Brain microvascular endothelial cell (primary cell): Measurements from ENCODE around the gene LRFN2.

ENCODE experiments used
- DNase-seq: peaks from one replicate; pipeline ENCODE4 v3.0.0-alpha.2; 2020
- H3K27ac ChIP-seq: fragments of 250-450 bp; sonication (Bioruptor Pico); 2 replicates; pipeline ENCODE4 v1.5.1; 2020; ENCODE audit warnings: mild to moderate bottlenecking, moderate library complexity
- H3K27me3 ChIP-seq: fragments of 250-450 bp; sonication (Bioruptor Pico); replicated peaks from 2 replicates; pipeline ENCODE4 v1.5.1; 2020; ENCODE audit warnings: mild to moderate bottlenecking
- H3K36me3 ChIP-seq: fragments of 250-450 bp; sonication (Bioruptor Pico); replicated peaks from 2 replicates; pipeline ENCODE4 v1.5.1; 2020; ENCODE audit warnings: mild to moderate bottlenecking
- H3K4me3 ChIP-seq: 2 replicates; pipeline ENCODE4 v1.5.1; 2011; ENCODE audit warnings: low read depth, mild to moderate bottlenecking, control low read depth, low read length, moderate library complexity
- in situ Hi-C: cut with HindIII; loops from 2 replicates; pipeline ENCODE4 v1.10.0; 2017; ENCODE audit warnings: low sequenced_read_pairs, low pct_ligation_motif_present
- TF ChIP-seq, protein P1 (sequence below): IDR thresholded peaks from 2 replicates; pipeline ENCODE4 v1.5.1; 2011; ENCODE audit warnings: low read depth, mild to moderate bottlenecking, moderate library complexity, low read length, control low read depth, inconsistent platforms; ENCODE audit errors: missing control alignments

Gene LRFN2

GRCh38 chr6:40438246-40438887 is 148.8 kb downstream of the LRFN2 start:
- TF ChIP-seq, protein P1, sequence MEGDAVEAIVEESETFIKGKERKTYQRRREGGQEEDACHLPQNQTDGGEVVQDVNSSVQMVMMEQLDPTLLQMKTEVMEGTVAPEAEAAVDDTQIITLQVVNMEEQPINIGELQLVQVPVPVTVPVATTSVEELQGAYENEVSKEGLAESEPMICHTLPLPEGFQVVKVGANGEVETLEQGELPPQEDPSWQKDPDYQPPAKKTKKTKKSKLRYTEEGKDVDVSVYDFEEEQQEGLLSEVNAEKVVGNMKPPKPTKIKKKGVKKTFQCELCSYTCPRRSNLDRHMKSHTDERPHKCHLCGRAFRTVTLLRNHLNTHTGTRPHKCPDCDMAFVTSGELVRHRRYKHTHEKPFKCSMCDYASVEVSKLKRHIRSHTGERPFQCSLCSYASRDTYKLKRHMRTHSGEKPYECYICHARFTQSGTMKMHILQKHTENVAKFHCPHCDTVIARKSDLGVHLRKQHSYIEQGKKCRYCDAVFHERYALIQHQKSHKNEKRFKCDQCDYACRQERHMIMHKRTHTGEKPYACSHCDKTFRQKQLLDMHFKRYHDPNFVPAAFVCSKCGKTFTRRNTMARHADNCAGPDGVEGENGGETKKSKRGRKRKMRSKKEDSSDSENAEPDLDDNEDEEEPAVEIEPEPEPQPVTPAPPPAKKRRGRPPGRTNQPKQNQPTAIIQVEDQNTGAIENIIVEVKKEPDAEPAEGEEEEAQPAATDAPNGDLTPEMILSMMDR = no peak
- H3K4me3 ChIP-seq = no peak overlapping the region
- H3K27ac ChIP-seq = no peak overlapping the region
- no peak for DNase-seq
- H3K27me3 ChIP-seq = no peaks in the 10 kb centered on the region
- in situ Hi-C loops = no loop called here
- no peaks in the 10 kb centered on the region for H3K36me3 ChIP-seq

DNA sequence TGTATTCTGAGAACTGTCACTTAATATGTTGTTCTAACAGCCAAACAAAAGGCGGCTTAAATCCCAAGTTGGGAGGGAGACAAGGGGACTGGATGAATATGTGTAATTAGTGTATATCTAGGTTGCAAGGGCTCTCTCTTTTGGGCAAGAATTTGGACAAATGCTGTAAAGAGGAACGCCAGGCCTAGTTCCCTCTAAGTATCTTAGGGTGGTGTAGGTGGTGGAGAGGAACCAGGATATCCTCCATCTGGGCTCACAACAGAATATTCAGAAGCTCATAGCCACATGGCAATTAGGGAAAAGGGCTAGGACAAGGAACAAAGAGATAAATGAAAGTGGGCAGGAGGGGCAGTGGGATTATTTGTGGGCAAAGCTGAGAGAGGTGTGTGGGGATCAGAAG is 149.5 kb downstream of the LRFN2 start:
- TF ChIP-seq, protein P1 = no peak

DNA sequence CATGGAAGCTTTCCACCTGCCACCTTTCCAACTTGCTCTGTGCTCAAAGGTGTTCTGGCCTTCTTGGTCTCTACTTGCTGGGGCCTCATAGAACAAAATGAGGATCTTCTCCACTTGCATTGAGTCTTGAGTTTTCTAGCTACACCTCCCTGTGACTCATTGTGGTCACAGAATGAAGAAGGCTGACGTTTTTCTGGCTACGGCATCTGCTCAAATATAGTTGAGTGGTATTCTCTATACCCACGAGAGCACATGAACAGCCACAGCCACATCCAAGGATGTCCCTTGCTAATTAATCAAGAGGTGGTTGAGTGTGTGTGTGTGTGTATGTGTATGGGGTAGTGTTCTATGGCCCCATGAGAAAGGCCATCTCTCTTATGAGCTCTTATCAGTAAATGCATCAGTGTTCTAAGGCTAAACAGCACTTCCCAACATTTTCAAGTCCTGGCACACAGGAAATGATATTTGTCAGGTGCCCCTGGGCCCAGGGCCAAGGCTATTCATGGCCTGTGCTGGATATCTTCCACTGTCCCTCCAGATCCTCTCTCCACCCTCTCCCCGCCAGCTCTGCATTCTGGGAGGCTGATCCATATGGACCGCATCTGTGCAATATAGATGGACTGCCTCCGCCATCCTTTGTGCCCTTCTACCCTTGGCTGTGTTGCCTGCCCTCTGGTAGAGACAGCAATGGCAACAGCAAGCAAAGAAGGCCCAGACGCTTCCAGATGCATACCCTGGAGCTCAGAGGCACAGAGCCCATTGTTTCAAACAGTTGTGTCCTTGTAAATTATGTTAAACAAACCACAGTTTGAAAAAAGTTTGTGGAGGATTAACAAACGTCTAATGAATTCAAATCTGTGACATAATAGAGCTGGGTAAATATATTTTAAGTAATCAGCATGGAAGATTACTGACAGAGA is 150.2 kb downstream of the LRFN2 start:
- no peak overlapping the region for H3K4me3 ChIP-seq
- H3K27me3 ChIP-seq = no peaks in the 10 kb centered on the region
- TF ChIP-seq, protein P1 = no peak
- H3K36me3 ChIP-seq = no peaks in the 10 kb centered on the region
- DNase-seq = peak; percentile 27
- no peak overlapping the region for H3K27ac ChIP-seq
- in situ Hi-C loops = no loop called here

More for the DNA sequence above, 149.5 kb downstream of the LRFN2 start:
- no peaks in the 10 kb centered on the region for H3K36me3 ChIP-seq
- H3K4me3 ChIP-seq = no peak overlapping the region
- no peaks in the 10 kb centered on the region for H3K27me3 ChIP-seq
- DNase-seq = no peak
- no peak overlapping the region for H3K27ac ChIP-seq
- in situ Hi-C loops = no loop called here

DNA sequence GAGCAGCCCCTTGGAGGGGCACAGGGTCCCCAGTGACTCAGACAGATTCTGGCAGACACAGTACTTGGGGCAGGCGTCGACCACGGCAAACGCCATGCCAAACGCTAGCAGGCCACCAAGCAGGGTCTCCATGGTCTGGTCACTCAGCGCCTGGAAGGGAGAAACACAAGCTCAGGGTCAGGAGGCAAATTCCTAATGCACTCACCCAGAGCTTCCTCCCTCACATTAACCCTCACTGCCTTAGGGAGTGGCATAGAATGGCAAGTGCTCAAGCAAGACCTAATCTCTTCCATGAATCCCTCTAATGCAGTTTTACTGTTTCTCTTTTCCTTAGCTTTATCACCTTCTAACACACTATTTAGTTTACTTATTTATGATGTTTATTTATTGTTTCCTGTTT is 154.2 kb downstream of the LRFN2 start:
- in situ Hi-C loops = no loop called here
- Histone ChIP-seq H3K27ac (no peak overlapping the region), H3K27me3 (no peaks in the 10 kb centered on the region), H3K4me3 (no peak overlapping the region), H3K36me3 (no peaks in the 10 kb centered on the region)
- no peak for DNase-seq
- TF ChIP-seq, protein P1 = no peak

DNA sequence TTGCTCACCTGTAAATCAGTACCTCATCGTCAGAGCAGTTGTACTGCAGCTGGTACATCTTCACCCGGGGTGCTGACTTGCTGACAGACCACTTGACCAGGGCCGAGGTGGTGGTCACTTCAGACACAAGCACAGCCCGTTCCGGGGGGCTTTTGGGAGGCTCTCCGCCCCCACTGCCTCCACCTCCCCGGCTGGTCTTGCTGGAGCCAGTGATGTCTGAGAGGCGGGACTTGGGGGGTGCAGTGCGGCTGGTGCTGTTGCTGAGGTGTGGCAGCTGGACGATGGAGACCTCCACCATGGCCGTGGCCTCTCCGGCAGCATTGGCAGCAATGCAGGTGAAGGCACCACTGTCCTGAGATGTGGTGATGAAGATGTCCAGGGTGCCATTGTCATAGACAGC is 155.5 kb downstream of the LRFN2 start:
- H3K36me3 ChIP-seq = no peaks in the 10 kb centered on the region
- no peak overlapping the region for H3K27ac ChIP-seq
- no peak overlapping the region for H3K4me3 ChIP-seq
- in situ Hi-C loops = no loop called here
- no peaks in the 10 kb centered on the region for H3K27me3 ChIP-seq
- no peak for DNase-seq
- TF ChIP-seq, protein P1 = no peak
